HG03354 (cell line): ENCODE results near the gene ACVR1B.
"Not testable (repeated sequence)": the region's sequence is repeated elsewhere in the genome, so short reads cannot be mapped to it uniquely, and the experiment has no call there.

ENCODE experiments used
- ATAC-seq: cut with Tn5 transposase; IDR thresholded peaks from one replicate; pipeline ENCODE4 v1.9.1; 2021; ENCODE audit warnings: mild to moderate bottlenecking; ENCODE audit not compliant: unreplicated experiment, poor library complexity, severe bottlenecking

The ACVR1B gene

DNA sequence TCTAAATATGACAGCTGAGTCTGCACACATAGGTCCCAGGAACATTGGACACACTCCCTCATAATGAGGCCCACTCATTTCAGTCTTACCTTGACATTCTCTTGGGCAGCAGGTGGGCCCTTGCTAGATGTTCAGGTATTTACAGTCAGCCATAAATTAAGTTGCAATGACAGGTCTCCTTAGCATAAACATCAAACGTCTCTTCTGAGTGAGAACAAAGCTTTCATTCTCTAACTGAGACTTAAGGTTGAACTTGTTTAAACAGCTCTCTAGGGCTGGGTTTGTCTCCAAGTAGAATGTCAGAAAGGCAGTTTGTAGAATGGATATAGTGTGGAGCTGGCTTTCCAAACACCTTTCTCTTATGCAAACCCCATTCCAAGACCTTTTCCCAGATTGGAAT is 10.3 kb downstream of the ACVR1B start:
- no peak for ATAC-seq

GRCh38 chr12:51962737-51963136 is 11.2 kb downstream of the ACVR1B start:
- no peak for ATAC-seq

DNA sequence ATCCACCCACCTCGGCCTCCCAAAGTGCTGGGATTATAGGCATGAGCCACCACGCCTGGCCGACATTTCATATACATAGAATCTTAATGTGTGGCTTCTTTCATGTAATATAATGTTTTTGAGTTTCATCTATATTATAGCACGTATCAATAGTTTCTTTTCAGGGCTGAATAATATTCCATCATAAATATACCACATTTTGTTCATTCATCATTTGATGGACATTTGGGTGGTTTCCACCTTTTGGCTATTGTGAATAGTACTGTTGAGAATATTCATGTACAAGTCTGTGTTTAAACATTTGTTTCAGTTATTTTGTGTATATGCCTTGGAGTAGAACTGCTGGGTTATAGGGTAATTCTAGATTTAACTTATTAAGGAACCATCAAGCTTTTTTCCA is 12.0 kb downstream of the ACVR1B start:
- no peak for ATAC-seq

- no peak for ATAC-seq
Measured at GRCh38 chr12:51969643-51970042, 18.1 kb downstream of the ACVR1B start.

- peak; percentile 92 for ATAC-seq
Measured at GRCh38 chr12:51970904-51971646, 19.6 kb downstream of the ACVR1B start.

- peak; percentile 40 for ATAC-seq
Measured at GRCh38 chr12:51971679-51972421, 20.4 kb downstream of the ACVR1B start.

- no peak for ATAC-seq
Measured at GRCh38 chr12:51972422-51972812, 20.9 kb downstream of the ACVR1B start.

- no peak for ATAC-seq
Measured at GRCh38 chr12:51972849-51973273, 21.4 kb downstream of the ACVR1B start.

- ATAC-seq: no peak
Measured at GRCh38 chr12:51973560-51973959, 22.1 kb downstream of the ACVR1B start.

GRCh38 chr12:51974646-51975045 is 23.1 kb downstream of the ACVR1B start:
- ATAC-seq: no peak

DNA sequence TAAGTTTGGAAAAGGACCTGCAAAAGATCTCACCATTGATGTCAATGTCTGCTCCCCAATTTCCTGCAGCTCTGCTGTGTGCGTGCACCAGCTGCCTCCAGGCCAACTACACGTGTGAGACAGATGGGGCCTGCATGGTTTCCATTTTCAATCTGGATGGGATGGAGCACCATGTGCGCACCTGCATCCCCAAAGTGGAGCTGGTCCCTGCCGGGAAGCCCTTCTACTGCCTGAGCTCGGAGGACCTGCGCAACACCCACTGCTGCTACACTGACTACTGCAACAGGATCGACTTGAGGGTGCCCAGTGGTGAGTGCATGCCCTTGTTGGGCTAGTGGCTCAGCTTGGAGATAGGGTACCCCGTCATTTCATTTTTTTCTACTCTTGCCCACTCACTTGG is 23.7 kb downstream of the ACVR1B start:
- ATAC-seq: no peak

- no peak for ATAC-seq
Measured at GRCh38 chr12:51976376-51977160, 25.1 kb downstream of the ACVR1B start.

- ATAC-seq: no peak
Measured at GRCh38 chr12:51977320-51977753, 25.8 kb downstream of the ACVR1B start.

- ATAC-seq: not testable (repeated sequence)
Measured at GRCh38 chr12:51979306-51979705, 27.8 kb downstream of the ACVR1B start.

- peak; percentile 84 for ATAC-seq
Measured at GRCh38 chr12:51980051-51980808, 28.7 kb downstream of the ACVR1B start.

DNA sequence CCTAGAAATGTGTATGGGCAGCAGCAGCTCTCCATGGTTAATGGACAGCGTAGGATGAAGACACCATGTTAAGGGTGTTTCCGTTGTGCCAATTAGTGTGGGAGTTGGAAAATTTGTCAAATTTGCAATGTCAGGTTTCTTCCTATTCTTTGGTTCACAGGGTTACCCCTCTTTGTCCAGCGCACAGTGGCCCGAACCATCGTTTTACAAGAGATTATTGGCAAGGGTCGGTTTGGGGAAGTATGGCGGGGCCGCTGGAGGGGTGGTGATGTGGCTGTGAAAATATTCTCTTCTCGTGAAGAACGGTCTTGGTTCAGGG is 29.3 kb downstream of the ACVR1B start:
- no peak for ATAC-seq

DNA sequence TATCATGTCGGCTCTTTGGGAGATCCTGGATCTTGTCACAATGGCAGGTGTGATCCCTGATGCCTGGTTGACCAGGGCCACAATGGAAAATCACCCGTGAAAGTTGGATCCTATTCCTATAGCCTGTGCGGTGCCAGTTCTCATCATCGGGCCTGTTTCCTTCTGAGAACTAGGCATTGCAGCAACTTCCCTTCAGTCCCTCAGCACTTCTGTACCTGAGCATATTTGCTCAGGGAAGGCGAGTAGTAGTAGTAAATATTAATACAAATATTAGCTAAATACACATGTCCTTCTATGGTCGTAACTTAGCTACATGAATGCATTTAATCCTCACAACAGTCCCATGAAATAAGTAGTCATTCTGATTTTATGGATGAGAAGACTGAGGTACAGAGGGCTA is 33.2 kb downstream of the ACVR1B start:
- no peak for ATAC-seq

GRCh38 chr12:51985154-51985835 is 33.8 kb downstream of the ACVR1B start:
- no peak for ATAC-seq

DNA sequence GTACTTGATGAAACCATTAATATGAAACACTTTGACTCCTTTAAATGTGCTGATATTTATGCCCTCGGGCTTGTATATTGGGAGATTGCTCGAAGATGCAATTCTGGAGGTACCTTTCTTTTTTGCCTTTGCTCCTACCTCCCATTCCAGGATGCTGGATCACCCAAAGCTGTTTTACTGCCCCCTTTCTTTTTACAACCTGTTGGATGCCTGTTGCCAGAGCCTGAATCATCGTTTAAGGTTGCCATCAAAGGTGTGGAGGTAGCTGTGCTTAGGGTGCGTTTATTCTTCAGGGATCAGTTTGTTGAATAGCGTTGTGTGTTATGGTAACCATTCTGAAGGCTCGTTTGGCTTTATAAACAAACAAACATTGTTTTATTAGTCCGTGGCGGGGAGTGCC is 35.3 kb downstream of the ACVR1B start:
- ATAC-seq: no peak
